Activated CD4-positive, alpha-beta T cell treated with anti-CD3 and anti-CD28 coated beads, Interleukin-2, amount 10 ng/mL, durations not matched to agents 24 days and 14 days (primary cell): Measurements from ENCODE around the gene PPP6R2. TPM values are rescaled to one million over a fixed set of nuclear protein-coding genes. Genes with fewer than 3 reads are reported as not detected.
A peak's percentile ranks its signal among the peaks of the same experiment; 100 is the strongest.
"Not testable (repeated sequence)": the region's sequence is repeated elsewhere in the genome, so short reads cannot be mapped to it uniquely, and the experiment has no call there.

ENCODE experiments used
- DNase-seq: peaks from one replicate; pipeline ENCODE4 v3.0.0; 2022
- H3K27ac Mint-ChIP-seq: one replicate; pipeline ENCODE4 v1.8.0; 2022; ENCODE audit warnings: mild to moderate bottlenecking, mixed read lengths
- H3K27me3 Mint-ChIP-seq: one replicate; pipeline ENCODE4 v1.8.0; 2022; ENCODE audit warnings: mixed read lengths
- H3K36me3 Mint-ChIP-seq: one replicate; pipeline ENCODE4 v1.8.0; 2022; ENCODE audit warnings: low read depth, mild to moderate bottlenecking, mixed read lengths
- H3K4me1 Mint-ChIP-seq: one replicate; pipeline ENCODE4 v1.8.0; 2021; ENCODE audit warnings: mixed read lengths
- H3K4me3 Mint-ChIP-seq: one replicate; pipeline ENCODE4 v1.8.0; 2022; ENCODE audit warnings: mild to moderate bottlenecking, moderate library complexity, mixed read lengths
- H3K9me3 Mint-ChIP-seq: one replicate; pipeline ENCODE4 v1.8.0; 2021; ENCODE audit warnings: mixed read lengths
- intact Hi-C: fragments of 100-400 bp; cut with micrococcal nuclease; formaldehyde crosslinking; loops from one replicate; pipeline ENCODE4 v1.15.1; 2023
- total RNA-seq: library from RNA; stranded (reverse); gene quantifications from 2 replicates; pipeline ENCODE4 v1.2.3, GENCODE V29; 2022

The PPP6R2 gene
- total RNA-seq, 1 donor from 2014 or later, result 44.0 TPM

DNA sequence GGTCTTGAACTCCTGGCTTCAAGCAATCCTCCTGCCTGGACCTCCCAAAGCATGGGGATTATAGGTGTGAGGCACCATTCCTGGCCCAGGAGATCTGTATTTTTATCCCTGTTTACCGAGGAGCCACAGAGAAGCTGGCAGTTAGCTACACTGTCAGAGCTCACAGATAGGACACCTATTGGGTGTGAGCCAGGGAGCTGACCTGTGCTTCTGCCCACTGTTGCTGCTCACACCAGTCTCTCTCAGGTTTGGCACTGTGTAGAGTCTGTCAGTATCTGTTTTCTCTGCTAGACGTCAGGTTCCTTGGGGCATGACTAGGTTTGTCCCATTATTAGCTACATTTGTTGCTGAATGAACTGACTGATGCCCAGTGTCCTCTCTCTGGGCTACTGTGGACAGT lies 17.5 kb downstream of the PPP6R2 start:
- Mint-ChIP-seq H3K27me3 (no peaks in the 10 kb centered on the region), H3K27ac (no peak overlapping the region), H3K9me3 (no peaks in the 10 kb centered on the region), H3K4me1 (peaks cover 29% of the 10 kb centered on the region), H3K36me3 (peaks cover 32% of the 10 kb centered on the region), H3K4me3 (no peak overlapping the region)
- intact Hi-C loops, result no loop called here
- no peak for DNase-seq

DNA sequence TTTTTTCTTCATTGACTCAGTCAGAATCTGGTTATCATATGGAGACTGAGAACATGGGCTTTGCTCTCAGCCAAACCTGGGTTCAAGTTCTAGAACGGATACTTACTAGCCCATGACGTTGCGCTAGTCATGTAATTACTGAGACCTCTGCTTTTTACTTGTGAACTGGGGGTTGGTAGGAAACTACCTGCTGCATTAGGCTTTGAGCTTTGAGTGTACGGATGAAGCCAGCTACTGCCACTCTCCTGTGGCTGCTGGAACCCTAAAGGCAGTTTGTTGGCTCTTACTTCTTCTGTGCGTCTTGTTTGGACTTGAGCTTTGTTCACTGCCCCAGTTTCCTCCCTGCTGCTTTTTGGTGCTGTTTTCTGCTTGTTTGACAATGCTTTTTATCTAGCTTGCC lies 18.1 kb downstream of the PPP6R2 start:
- H3K36me3 Mint-ChIP-seq, result peaks cover 35% of the 10 kb centered on the region
- H3K9me3 Mint-ChIP-seq, result no peaks in the 10 kb centered on the region
- no peak for DNase-seq
- H3K27me3 Mint-ChIP-seq, result no peaks in the 10 kb centered on the region
- H3K27ac Mint-ChIP-seq, result peak overlapping the region; percentile 81
- peaks cover 31% of the 10 kb centered on the region for H3K4me1 Mint-ChIP-seq
- intact Hi-C loops, result no loop called here
- no peak overlapping the region for H3K4me3 Mint-ChIP-seq

DNA sequence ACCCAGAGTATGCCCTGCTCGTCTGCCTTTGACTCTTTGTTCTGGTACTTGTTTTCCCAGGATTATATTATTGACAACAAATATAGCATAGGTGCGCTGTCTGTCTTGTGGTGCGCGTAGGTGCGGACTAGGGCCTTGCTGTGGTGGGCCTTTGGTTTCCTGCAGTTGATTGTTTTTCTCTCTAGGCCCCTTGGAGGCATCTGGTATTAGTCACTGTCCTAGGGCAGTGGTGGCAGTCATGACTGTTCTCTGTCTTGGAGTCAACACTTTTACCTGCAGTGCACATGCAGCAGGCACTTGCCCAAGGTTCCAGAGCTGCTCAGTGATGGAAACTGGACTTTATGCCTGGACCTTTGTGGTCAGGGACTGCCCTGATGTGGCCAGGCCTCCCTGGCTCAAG lies 18.6 kb downstream of the PPP6R2 start:
- Mint-ChIP-seq H3K27me3 (no peaks in the 10 kb centered on the region), H3K9me3 (no peaks in the 10 kb centered on the region), H3K36me3 (peaks cover 35% of the 10 kb centered on the region), H3K4me3 (no peak overlapping the region), H3K4me1 (peaks cover 31% of the 10 kb centered on the region), H3K27ac (peak overlapping the region; percentile 63)
- DNase-seq, result no peak
- intact Hi-C loops, result no loop called here

DNA sequence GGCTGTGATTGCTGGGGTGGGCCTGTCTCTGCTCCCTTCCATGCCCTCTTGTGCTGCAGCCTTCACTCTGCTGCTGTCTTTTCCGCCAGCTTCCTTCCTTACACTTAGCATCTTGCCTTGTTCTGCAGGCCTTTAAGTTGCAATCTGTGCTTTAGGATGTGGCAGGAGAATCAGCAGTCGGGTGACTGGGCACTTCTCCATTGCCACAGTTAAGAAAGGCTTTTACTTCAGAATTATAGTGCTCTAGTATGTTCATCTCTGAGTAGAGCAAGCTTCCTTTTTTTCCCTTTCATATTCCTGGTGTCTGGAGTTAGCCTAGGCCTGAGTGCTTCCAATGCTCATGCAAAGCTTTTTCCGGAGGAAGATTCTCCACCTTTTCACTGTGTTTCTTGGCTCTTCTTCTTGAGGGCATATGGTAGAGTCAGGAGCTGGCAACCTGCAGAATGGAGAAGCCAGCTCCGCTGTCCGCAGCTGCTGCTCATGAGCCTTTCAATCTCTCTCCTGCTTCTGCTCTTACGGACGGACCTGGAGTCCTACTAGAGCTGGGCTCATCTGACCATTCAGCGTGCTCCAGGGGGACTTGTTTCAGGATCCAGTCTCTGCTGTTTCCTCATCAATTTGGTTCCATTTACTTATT lies 20.2 kb downstream of the PPP6R2 start:
- Mint-ChIP-seq H3K4me1 (peaks cover 28% of the 10 kb centered on the region), H3K9me3 (no peaks in the 10 kb centered on the region), H3K27me3 (no peaks in the 10 kb centered on the region), H3K27ac (no peak overlapping the region), H3K36me3 (peaks cover 32% of the 10 kb centered on the region), H3K4me3 (no peak overlapping the region)
- intact Hi-C loops, result no loop called here
- no peak for DNase-seq

DNA sequence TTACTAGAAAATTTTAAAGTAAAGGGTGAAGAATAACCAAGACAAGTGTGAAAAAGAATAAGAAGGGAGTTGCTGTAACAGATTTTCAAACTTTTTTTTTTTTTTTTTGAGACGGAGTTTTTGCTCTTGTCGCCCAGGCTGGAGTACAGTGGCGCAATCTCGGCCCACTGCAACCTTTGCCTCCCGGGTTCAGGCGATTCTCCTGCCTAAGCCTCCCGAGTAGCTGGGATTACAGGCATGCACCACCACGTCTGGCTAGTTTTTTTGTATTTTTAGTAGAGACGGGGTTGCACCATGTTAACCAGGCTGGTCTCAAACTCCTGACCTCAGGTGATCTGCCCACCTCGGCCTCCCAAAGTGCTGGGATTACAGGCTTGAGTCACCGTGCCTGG lies 20.7 kb downstream of the PPP6R2 start:
- H3K36me3 Mint-ChIP-seq, result peaks cover 36% of the 10 kb centered on the region
- H3K4me3 Mint-ChIP-seq, H3K9me3 Mint-ChIP-seq, H3K27ac Mint-ChIP-seq, H3K27me3 Mint-ChIP-seq, intact Hi-C loops, DNase-seq: not testable (repeated sequence)
- peaks cover 28% of the 10 kb centered on the region for H3K4me1 Mint-ChIP-seq

DNA sequence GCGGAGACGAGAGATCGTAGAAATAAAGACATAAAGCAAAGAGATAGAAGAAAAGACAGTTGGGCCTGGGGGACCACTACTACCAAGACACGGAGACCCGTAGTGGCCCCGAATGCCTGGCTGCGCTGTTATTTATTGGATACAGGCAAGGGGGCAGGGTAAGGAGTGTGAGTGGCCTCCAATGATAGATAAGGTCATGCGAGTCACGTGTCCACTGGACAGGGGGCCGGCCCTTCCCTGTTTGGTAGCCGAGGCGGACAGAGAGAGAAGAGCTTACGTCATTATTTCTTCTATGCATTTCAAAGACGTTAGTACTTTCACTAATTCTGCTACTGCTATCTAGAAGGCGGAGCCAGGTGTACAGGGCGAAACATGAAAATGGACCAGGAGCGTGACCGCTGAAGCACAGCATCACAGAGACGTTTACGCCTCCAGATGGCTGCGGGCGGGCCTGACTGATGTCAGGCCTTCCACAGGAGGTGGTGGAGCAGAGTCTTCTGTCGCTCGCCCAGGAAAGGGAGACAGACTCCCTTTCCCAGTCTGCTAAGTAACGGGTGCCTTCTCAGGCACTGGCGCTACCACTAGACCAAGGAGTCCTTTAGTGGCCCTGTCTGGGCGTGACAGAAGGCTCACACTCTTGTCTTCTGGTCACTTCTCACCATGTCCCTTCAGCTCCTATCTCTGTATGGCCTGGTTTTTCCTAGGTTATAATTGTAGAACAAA lies 24.8 kb downstream of the PPP6R2 start:
- Mint-ChIP-seq H3K36me3 (peaks cover 28% of the 10 kb centered on the region), H3K9me3 (no peaks in the 10 kb centered on the region), H3K4me1 (peaks cover 12% of the 10 kb centered on the region), H3K27me3 (no peaks in the 10 kb centered on the region), H3K4me3 (no peak overlapping the region), H3K27ac (no peak overlapping the region)
- intact Hi-C loops, result no loop called here
- DNase-seq, result no peak

DNA sequence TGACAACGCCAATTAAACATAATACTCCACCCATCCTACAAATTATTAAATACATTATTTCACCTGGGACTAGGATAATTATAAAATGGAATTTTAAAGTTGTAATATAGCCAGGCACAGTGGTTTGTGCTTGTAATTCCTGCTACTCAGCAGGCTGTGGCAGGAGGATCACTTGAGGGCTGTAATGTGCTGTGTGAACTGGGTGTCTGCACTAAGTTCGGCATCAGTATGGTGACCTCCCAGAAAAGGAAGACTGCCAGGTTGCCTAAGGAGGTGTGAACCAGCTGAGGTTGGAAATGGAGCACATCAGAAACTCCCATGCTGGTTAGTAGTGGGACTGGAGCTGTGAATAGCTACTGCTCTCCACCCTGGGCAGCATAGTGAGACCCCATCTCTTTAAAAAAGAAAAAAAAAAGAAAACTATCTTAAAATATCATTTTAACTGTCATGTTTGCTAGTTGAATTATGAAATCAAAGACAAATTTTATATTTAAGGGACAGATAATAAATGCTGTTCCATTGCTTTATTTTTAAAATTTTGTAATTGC lies 28.0 kb downstream of the PPP6R2 start:
- Mint-ChIP-seq H3K27ac (no peak overlapping the region), H3K4me1 (peaks cover 21% of the 10 kb centered on the region), H3K36me3 (peaks cover 42% of the 10 kb centered on the region), H3K27me3 (no peaks in the 10 kb centered on the region), H3K9me3 (no peaks in the 10 kb centered on the region), H3K4me3 (no peak overlapping the region)
- intact Hi-C loops, result no loop called here
- no peak for DNase-seq

DNA sequence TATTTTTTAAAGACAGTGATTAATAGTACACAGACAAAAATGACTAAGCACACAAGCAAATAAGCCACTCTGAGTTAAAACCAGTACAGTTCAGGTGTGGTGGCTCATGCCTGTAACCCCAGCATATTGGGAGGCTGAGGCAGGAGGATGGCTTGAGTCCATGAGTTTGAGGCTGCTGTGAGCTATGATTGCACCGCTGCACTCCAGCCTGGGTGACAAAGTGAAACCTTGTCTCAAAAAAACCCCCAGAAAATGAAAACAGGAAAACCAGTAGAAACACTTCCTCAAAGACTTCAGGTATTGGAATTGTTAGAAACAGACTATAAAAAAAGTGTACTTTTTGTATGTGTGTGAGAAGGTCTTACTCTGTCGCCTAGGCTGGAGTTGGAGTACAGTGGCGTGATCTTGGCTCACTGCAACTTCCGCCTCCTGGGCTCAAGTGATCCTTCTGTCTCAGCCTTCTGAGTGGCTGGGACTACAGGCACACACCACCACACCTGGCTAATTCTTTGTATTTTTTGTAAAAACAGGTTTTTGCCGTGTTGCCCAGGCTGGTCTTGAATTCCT lies 33.0 kb downstream of the PPP6R2 start:
- H3K27ac Mint-ChIP-seq, result peak overlapping the region; percentile 66
- peaks cover 19% of the 10 kb centered on the region for H3K4me1 Mint-ChIP-seq
- H3K9me3 Mint-ChIP-seq, result no peaks in the 10 kb centered on the region
- intact Hi-C loops, result no loop called here
- no peak overlapping the region for H3K4me3 Mint-ChIP-seq
- no peaks in the 10 kb centered on the region for H3K27me3 Mint-ChIP-seq
- H3K36me3 Mint-ChIP-seq, result peaks cover 45% of the 10 kb centered on the region
- DNase-seq, result peak; percentile 65

DNA sequence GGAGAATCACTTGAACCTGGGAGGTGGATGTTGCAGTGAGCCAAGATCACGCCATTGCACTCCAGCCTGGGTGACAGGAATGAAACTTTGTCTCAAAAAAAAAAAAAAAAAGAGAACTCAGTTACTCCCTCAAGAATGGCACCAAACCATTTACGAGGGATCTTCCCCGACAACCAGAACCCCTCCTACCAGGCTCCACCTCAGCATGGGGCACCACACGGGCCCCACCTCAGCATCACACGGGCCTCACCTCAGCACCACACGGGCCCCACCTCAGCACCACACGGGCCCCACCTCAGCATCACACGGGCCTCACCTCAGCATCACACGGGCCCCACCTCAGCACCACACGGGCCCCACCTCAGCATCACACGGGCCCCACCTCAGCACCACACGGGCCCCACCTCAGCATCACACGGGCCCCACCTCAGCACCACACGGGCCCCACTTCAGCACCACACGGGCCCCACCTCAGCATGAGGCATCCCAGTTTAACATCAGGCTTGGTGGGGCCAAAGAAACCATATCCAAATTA lies 38.0 kb downstream of the PPP6R2 start:
- H3K27ac Mint-ChIP-seq, intact Hi-C loops, H3K9me3 Mint-ChIP-seq, DNase-seq, H3K4me1 Mint-ChIP-seq, H3K4me3 Mint-ChIP-seq, H3K27me3 Mint-ChIP-seq: not testable (repeated sequence)
- peaks cover 19% of the 10 kb centered on the region for H3K36me3 Mint-ChIP-seq

DNA sequence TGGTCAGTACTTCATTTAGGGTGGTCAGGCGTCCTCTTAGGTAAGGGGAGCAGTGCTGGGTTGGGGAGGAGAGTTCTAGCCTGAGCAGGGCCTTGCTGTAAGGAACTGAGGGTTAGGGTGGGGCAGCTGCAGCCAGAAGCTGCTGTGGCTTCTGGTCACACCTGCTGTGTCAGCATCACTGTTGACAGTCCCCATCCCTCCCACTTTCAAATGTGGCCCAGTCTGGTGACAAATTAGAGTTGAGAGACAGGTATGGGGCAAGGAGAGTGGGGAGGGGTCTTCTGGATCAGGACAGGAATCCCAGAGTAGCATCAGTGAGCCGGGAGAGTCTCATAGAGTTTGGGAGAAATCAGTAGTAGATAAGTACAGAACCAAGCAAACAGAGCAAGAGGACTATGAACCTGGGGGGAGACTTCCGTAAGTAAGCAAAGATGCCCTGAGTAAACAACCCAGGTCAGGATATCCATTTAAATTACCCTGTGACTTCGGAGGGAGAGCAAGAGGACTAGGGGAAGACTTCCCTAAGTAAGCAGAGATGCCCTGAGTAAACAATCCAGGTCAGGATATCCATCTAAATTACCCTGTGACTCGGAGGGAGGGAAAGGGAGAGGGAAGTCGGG lies 53.7 kb downstream of the PPP6R2 start:
- Mint-ChIP-seq H3K4me1 (peaks cover 29% of the 10 kb centered on the region), H3K36me3 (peaks cover 30% of the 10 kb centered on the region), H3K4me3 (no peak overlapping the region), H3K9me3 (no peaks in the 10 kb centered on the region), H3K27me3 (no peaks in the 10 kb centered on the region), H3K27ac (peak overlapping the region; percentile 35)
- no peak for DNase-seq
- intact Hi-C loops, result no loop called here

DNA sequence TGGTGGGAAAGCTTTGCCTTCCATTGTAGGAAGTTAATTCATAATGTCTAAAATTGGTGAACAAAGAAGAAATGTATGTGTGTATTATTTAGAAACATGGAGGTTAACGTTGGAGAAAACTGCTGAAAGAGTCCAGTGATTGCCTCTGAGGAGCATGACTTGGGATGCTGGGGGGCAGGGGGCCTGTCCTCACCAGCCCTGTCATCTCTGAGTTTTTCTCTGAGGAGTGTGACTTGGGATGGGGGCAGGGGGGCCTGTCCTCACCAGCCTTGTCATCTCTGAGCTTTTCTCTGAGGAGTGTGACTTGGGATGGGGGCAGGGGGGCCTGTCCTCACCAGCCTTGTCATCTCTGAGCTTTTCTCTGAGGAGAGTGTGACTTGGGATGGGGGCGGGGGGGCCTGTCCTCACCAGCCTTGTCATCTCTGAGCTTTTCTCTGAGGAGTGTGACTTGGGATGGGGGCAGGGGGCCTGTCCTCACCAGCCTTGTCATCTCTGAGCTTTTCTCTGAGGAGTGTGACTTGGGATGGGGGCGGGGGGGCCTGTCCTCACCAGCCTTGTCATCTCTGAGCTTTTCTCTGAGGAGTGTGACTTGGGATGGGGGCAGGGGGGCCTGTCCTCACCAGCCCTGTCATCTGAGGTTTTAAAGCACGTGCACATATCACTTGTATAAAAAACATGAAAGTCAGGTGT lies 54.4 kb downstream of the PPP6R2 start:
- Mint-ChIP-seq H3K36me3 (peaks cover 27% of the 10 kb centered on the region), H3K27ac (peak overlapping the region; percentile 35), H3K4me1 (peaks cover 30% of the 10 kb centered on the region)
- DNase-seq, H3K27me3 Mint-ChIP-seq, H3K9me3 Mint-ChIP-seq, H3K4me3 Mint-ChIP-seq, intact Hi-C loops: not testable (repeated sequence)

DNA sequence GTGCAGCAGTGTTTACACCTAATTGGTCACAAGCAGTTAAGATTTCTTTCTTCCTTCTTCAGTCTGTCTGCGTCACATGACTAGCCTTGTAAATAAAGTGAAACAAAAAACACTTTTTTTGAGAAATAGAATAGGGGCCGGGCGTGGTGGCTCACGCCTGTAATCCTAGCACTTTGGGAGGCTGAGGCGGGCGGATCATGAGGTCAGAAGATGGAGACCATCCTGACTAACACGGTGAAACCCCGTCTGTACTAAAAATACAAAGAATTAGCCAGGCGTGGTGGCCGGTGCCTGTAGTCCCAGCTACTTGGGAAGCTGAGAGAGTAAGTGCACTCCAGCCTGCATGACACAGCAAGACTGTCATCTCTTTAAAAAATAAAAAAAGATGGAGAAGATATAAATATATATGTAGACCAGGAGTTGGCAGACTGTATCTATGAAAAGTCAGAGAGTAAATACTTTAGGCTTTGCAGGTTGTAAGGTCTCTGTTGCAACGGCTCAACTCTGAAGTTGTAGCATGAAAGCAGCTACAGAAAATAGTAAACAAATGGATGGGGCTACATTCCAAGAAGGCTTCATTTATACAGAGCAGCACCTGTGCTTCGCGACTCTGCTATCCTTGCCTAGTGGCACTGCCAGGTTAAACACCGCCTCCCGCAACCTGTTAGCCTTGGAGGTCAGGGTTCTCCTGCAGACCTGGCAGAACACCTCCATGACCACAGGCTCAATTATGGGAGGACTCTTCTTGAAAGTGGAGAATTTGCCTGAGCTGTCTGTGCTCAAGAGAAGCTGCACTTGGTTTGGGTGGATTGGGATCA lies 55.9 kb downstream of the PPP6R2 start:
- H3K36me3 Mint-ChIP-seq, result peaks cover 23% of the 10 kb centered on the region
- no peak overlapping the region for H3K4me3 Mint-ChIP-seq
- H3K4me1 Mint-ChIP-seq, result peaks cover 27% of the 10 kb centered on the region
- no peak for DNase-seq
- H3K27ac Mint-ChIP-seq, result peak overlapping the region; percentile 0
- H3K27me3 Mint-ChIP-seq, result no peaks in the 10 kb centered on the region
- H3K9me3 Mint-ChIP-seq, result no peaks in the 10 kb centered on the region
- intact Hi-C loops, result no loop called here
